Activated CD8-positive, alpha-beta T cell treated with anti-CD3 and anti-CD28 coated beads for 36 hours (primary cell): Measurements from ENCODE around the gene RGS14. TPM values are rescaled to one million over a fixed set of nuclear protein-coding genes. Genes with fewer than 3 reads are reported as not detected.
"Not testable (repeated sequence)": the region's sequence is repeated elsewhere in the genome, so short reads cannot be mapped to it uniquely, and the experiment has no call there.

Source experiments
- ATAC-seq: fragments of 200-7000 bp; cut with Tn5 transposase; one replicate; pipeline ENCODE4 v1.10.0; 2021; ENCODE audit warnings: mild to moderate bottlenecking, moderate library complexity
- CTCF ChIA-PET: fragments of 350-600 bp; sonication (Branson Sonifier 250); formaldehyde crosslinking; loops from one replicate; lab custom pipeline; 2021; ENCODE audit warnings: antibody characterized with exemption; lab: Charles Lee
- POLR2A ChIA-PET: fragments of 350-600 bp; sonication (Branson Sonifier 250); formaldehyde crosslinking; loops from one replicate; lab custom pipeline; 2021; ENCODE audit warnings: antibody characterized with exemption; lab: Charles Lee
- DNase-seq: peaks from one replicate; pipeline ENCODE4 v3.0.0-alpha.2; 2020
- H3K27ac Mint-ChIP-seq: one replicate; pipeline ENCODE4 v1.8.0; 2021; ENCODE audit warnings: mild to moderate bottlenecking, mixed read lengths
- H3K27me3 Mint-ChIP-seq: one replicate; pipeline ENCODE4 v1.8.0; 2021; ENCODE audit warnings: mixed read lengths
- H3K36me3 Mint-ChIP-seq: one replicate; pipeline ENCODE4 v1.8.0; 2021; ENCODE audit warnings: low read depth, mixed read lengths
- H3K4me1 Mint-ChIP-seq: one replicate; pipeline ENCODE4 v1.8.0; 2021; ENCODE audit warnings: low read depth, mixed read lengths
- H3K4me3 Mint-ChIP-seq: one replicate; pipeline ENCODE4 v1.8.0; 2021; ENCODE audit warnings: mild to moderate bottlenecking, moderate library complexity, mixed read lengths
- H3K9me3 Mint-ChIP-seq: one replicate; pipeline ENCODE4 v1.8.0; 2021; ENCODE audit warnings: mixed read lengths
- CTCF ChIP-seq: fragments of 200-600 bp; IDR thresholded peaks from one replicate; pipeline ENCODE4 v1.8.0; 2022; ENCODE audit warnings: antibody characterized with exemption, mild to moderate bottlenecking
- intact Hi-C: fragments of 100-400 bp; cut with micrococcal nuclease; formaldehyde crosslinking; loops from one replicate; pipeline ENCODE4 v1.10.0; 2022
- total RNA-seq, 2 experiments: library from RNA; stranded (reverse); gene quantifications; one replicate each; pipeline ENCODE4 v1.2.3, GENCODE V29; 2021

RGS14 gene
- total RNA-seq, 2 experiments from 2014 or later, result 50.4 to 52.5 TPM

- DNase-seq (no peak), ATAC-seq (no peak)
- no peak overlapping the region for H3K27ac Mint-ChIP-seq
- CTCF ChIA-PET, result interaction anchor here (1.3 kb wide), 2 partner anchors 16 to 52 kb away, joined by 4 to 5 read pairs; no protein-coding TSS in a partner anchor
- POLR2A ChIA-PET, result interaction anchor here (1.8 kb wide), 1 partner anchor 12 kb away, joined by 8 read pairs; the partner anchor contains the start of gene LMAN2
- no peaks in the 10 kb centered on the region for H3K27me3 Mint-ChIP-seq
- no peak overlapping the region for H3K4me3 Mint-ChIP-seq
- TF ChIP-seq CTCF, result no peak
- H3K9me3 Mint-ChIP-seq, result no peaks in the 10 kb centered on the region
- H3K4me1 Mint-ChIP-seq, result peaks cover 21% of the 10 kb centered on the region
- peaks cover 35% of the 10 kb centered on the region for H3K36me3 Mint-ChIP-seq
- intact Hi-C loops, result no loop called here
These were observed 19.2 kb upstream of the RGS14 start for GRCh38 chr5:177338251-177339106.

GRCh38 chr5:177339107-177339638 is 18.6 kb upstream of the RGS14 start:
- DNase-seq (no peak), ATAC-seq (no peak)
- Mint-ChIP-seq H3K27me3 (no peaks in the 10 kb centered on the region), H3K9me3 (no peaks in the 10 kb centered on the region), H3K4me3 (no peak overlapping the region), H3K27ac (peak overlapping the region; percentile 60), H3K36me3 (peaks cover 32% of the 10 kb centered on the region), H3K4me1 (peaks cover 24% of the 10 kb centered on the region)
- CTCF ChIA-PET, result interaction anchor here (1.3 kb wide), 2 partner anchors 15 to 51 kb away, joined by 4 to 5 read pairs; no protein-coding TSS in a partner anchor
- POLR2A ChIA-PET, result interaction anchor here (1.8 kb wide), 1 partner anchor 12 kb away, joined by 8 read pairs; the partner anchor contains the start of gene LMAN2
- TF ChIP-seq CTCF, result no peak
- intact Hi-C loops, result no loop called here

- Mint-ChIP-seq H3K4me1 (peaks cover 41% of the 10 kb centered on the region), H3K36me3 (peaks cover 26% of the 10 kb centered on the region)
- DNase-seq, H3K9me3 Mint-ChIP-seq, ATAC-seq, H3K27me3 Mint-ChIP-seq, POLR2A ChIA-PET, H3K4me3 Mint-ChIP-seq, intact Hi-C loops, H3K27ac Mint-ChIP-seq: not testable (repeated sequence)
- CTCF ChIA-PET, result interaction anchor here (1.3 to 1.4 kb wide), 2 partner anchors 25 to 30 kb away, joined by 3 read pairs; no protein-coding TSS in a partner anchor
These were observed 14.7 kb upstream of the RGS14 start for GRCh38 chr5:177343000-177343399.

GRCh38 chr5:177343777-177344176 is 13.9 kb upstream of the RGS14 start:
- H3K4me1 Mint-ChIP-seq, result peaks cover 41% of the 10 kb centered on the region
- H3K27me3 Mint-ChIP-seq, result no peaks in the 10 kb centered on the region
- H3K4me3 Mint-ChIP-seq, result no peak overlapping the region
- H3K27ac Mint-ChIP-seq, result no peak overlapping the region
- POLR2A ChIA-PET, result no interaction called here
- H3K36me3 Mint-ChIP-seq, result peaks cover 26% of the 10 kb centered on the region
- TF ChIP-seq CTCF, result no peak
- CTCF ChIA-PET, result interaction anchor here (1.4 kb wide), 1 partner anchor 25 kb away, joined by 3 read pairs; no protein-coding TSS in a partner anchor
- ATAC-seq (no peak), DNase-seq (no peak)
- no peaks in the 10 kb centered on the region for H3K9me3 Mint-ChIP-seq
- intact Hi-C loops, result no loop called here

GRCh38 chr5:177344891-177345290 is 12.8 kb upstream of the RGS14 start:
- DNase-seq (no peak), ATAC-seq (no peak)
- no peak for TF ChIP-seq CTCF
- CTCF ChIA-PET, result interaction anchor here (0.8 to 2.3 kb wide), 3 partner anchors 27 to 47 kb away, joined by 3 to 10 read pairs (median 7); no protein-coding TSS in a partner anchor
- intact Hi-C loops, result no loop called here
- no peaks in the 10 kb centered on the region for H3K9me3 Mint-ChIP-seq
- H3K27me3 Mint-ChIP-seq, result no peaks in the 10 kb centered on the region
- peaks cover 26% of the 10 kb centered on the region for H3K36me3 Mint-ChIP-seq
- H3K4me1 Mint-ChIP-seq, result peaks cover 44% of the 10 kb centered on the region
- H3K27ac Mint-ChIP-seq, result no peak overlapping the region
- H3K4me3 Mint-ChIP-seq, result no peak overlapping the region
- POLR2A ChIA-PET, result interaction anchor here (0.7 kb wide), 1 partner anchor 11 kb away, joined by 3 read pairs; no protein-coding TSS in a partner anchor
